BLaER1 treated with 17β-estradiol and CSF1 and Interleukin-3, amounts not matched to agents 10 nM and 100 nM (cell line): ENCODE measurements around the gene OCRL.
A peak's percentile ranks its signal among the peaks of the same experiment; 100 is the strongest.

Experiments
- H3K27ac ChIP-seq, 11 experiments: shearing (Covaris generic); formaldehyde crosslinking; 2 replicates each; pipeline ENCODE4 v1.8.1; 2022
- H3K27me3 ChIP-seq, 11 experiments: shearing (Covaris generic); formaldehyde crosslinking; 2 replicates each; pipeline ENCODE4 v1.8.1; 2022
- H3K36me3 ChIP-seq, 11 experiments: shearing (Covaris generic); formaldehyde crosslinking; 2 replicates each; pipeline ENCODE4 v1.8.1; 2022
- H3K4me1 ChIP-seq, 10 experiments: shearing (Covaris generic); formaldehyde crosslinking; 2 replicates each; pipeline ENCODE4 v1.8.1; 2022
- H3K4me2 ChIP-seq, 11 experiments: shearing (Covaris generic); formaldehyde crosslinking; 2 replicates each; pipeline ENCODE4 v1.8.1; 2022
- H3K4me3 ChIP-seq, 10 experiments: shearing (Covaris generic); formaldehyde crosslinking; 2 replicates each; pipeline ENCODE4 v1.8.1; 2022
- H3K9ac ChIP-seq, 11 experiments: shearing (Covaris generic); formaldehyde crosslinking; 2 replicates each; pipeline ENCODE4 v1.8.1; 2022
- H3K9me3 ChIP-seq, 11 experiments: shearing (Covaris generic); formaldehyde crosslinking; replicated peaks in 1 of 11; 2 replicates each; pipeline ENCODE4 v1.8.1; 2022
- H4K20me1 ChIP-seq, 11 experiments: shearing (Covaris generic); formaldehyde crosslinking; 2 replicates each; pipeline ENCODE4 v1.8.1; 2022
- Cebpa-rat ChIP-seq, 11 experiments: shearing (Covaris generic); IDR thresholded peaks; 2 replicates each; pipeline ENCODE4 v1.8.1; 2022

The OCRL gene

GRCh38 chrX:129637217-129638109 is 97.4 kb downstream of the OCRL start:
- Histone ChIP-seq H3K4me2 (no peak overlapping the region), H3K9me3 (peaks cover 0 to 17% (median 11%) of the 10 kb centered on the region in 11 experiments; a peak in 13 of 22 replicates), H3K4me1 (peaks cover 0 to 7% (median 0%) of the 10 kb centered on the region in 10 experiments; a peak in 2 of 20 replicates), H3K9ac (no peak overlapping the region), H3K36me3 (no peaks in the 10 kb centered on the region), H3K4me3 (no peak overlapping the region), H3K27me3 (peaks cover 51 to 86% (median 82%) of the 10 kb centered on the region in 11 experiments), H4K20me1 (no peaks in the 10 kb centered on the region; a peak in 3 of 22 replicates), H3K27ac (no peak overlapping the region)
- TF ChIP-seq Cebpa-rat (IDR thresholded peaks at IDR 0.05), result no peak

- peaks cover 61 to 99% (median 95%) of the 10 kb centered on the region in 11 experiments for H3K27me3 ChIP-seq
- no peaks in the 10 kb centered on the region for H3K36me3 ChIP-seq
- H3K9ac ChIP-seq, result no peak overlapping the region
- no peaks in the 10 kb centered on the region; a peak in 3 of 22 replicates for H4K20me1 ChIP-seq
- H3K27ac ChIP-seq, result no peak overlapping the region
- H3K9me3 ChIP-seq, result peaks cover 0 to 17% (median 11%) of the 10 kb centered on the region in 11 experiments; a peak in 13 of 22 replicates
- no peak overlapping the region for H3K4me2 ChIP-seq
- no peak overlapping the region for H3K4me3 ChIP-seq
- peaks cover 0 to 7% (median 0%) of the 10 kb centered on the region in 10 experiments; a peak in 2 of 20 replicates for H3K4me1 ChIP-seq
- no peak for TF ChIP-seq Cebpa-rat (IDR thresholded peaks at IDR 0.05)
These were observed 98.9 kb downstream of the OCRL start for GRCh38 chrX:129638917-129639316.

GRCh38 chrX:129640737-129641136 is 100.7 kb downstream of the OCRL start:
- H3K36me3 ChIP-seq, result no peaks in the 10 kb centered on the region

GRCh38 chrX:129641469-129641868 is 101.4 kb downstream of the OCRL start:
- no peak overlapping the region for H3K4me2 ChIP-seq
- TF ChIP-seq Cebpa-rat (IDR thresholded peaks at IDR 0.05), result no peak
- H3K4me1 ChIP-seq, result peaks cover 0 to 7% (median 0%) of the 10 kb centered on the region in 10 experiments; a peak in 2 of 20 replicates
- H3K9ac ChIP-seq, result no peak overlapping the region
- no peak overlapping the region for H3K4me3 ChIP-seq
- H3K27ac ChIP-seq, result no peak overlapping the region
- H4K20me1 ChIP-seq, result peaks cover 0 to 8% (median 0%) of the 10 kb centered on the region in 11 experiments; a peak in 5 of 22 replicates
- H3K9me3 ChIP-seq, result peaks cover 0 to 17% (median 11%) of the 10 kb centered on the region in 11 experiments; a peak in 13 of 22 replicates
- H3K36me3 ChIP-seq, result no peaks in the 10 kb centered on the region
- peaks cover 68 to 100% (median 97%) of the 10 kb centered on the region in 11 experiments for H3K27me3 ChIP-seq

More at GRCh38 chrX:129640737-129641136, 100.7 kb downstream of the OCRL start:
- Histone ChIP-seq H3K27ac (no peak overlapping the region), H3K4me2 (peak overlapping the region in 2 of 11 experiments; percentile 2 to 30; a peak in 1 of 22 replicates), H3K4me3 (no peak overlapping the region), H3K27me3 (peaks cover 68 to 100% (median 97%) of the 10 kb centered on the region in 11 experiments), H3K4me1 (peaks cover 0 to 7% (median 0%) of the 10 kb centered on the region in 10 experiments; a peak in 2 of 20 replicates), H3K9me3 (peaks cover 0 to 17% (median 11%) of the 10 kb centered on the region in 11 experiments; a peak in 13 of 22 replicates), H4K20me1 (peaks cover 0 to under 1% (median 0%) of the 10 kb centered on the region in 11 experiments; a peak in 4 of 22 replicates), H3K9ac (no peak overlapping the region)
- TF ChIP-seq Cebpa-rat (IDR thresholded peaks at IDR 0.05), result no peak

- peaks cover 0 to 17% (median 11%) of the 10 kb centered on the region in 11 experiments; a peak in 13 of 22 replicates for H3K9me3 ChIP-seq
- TF ChIP-seq Cebpa-rat (IDR thresholded peaks at IDR 0.05), result no peak
- H4K20me1 ChIP-seq, result peaks cover 0 to 9% (median 0%) of the 10 kb centered on the region in 11 experiments; a peak in 5 of 22 replicates
- H3K27me3 ChIP-seq, result peaks cover 68 to 100% (median 98%) of the 10 kb centered on the region in 11 experiments
- H3K4me2 ChIP-seq, result no peak overlapping the region
- no peak overlapping the region for H3K4me3 ChIP-seq
- no peak overlapping the region for H3K9ac ChIP-seq
- peaks cover 0 to 7% (median 0%) of the 10 kb centered on the region in 10 experiments; a peak in 2 of 20 replicates for H3K4me1 ChIP-seq
- no peaks in the 10 kb centered on the region for H3K36me3 ChIP-seq
- H3K27ac ChIP-seq, result no peak overlapping the region
These were observed 101.9 kb downstream of the OCRL start for GRCh38 chrX:129641941-129642340.
